Tibial nerve (tissue), 4 donors: ENCODE data around the gene P2RY14.

ENCODE experiments used
- CTCF ChIP-seq, 5 experiments: fragments of 200-600 bp in 3 of 5; fragments of 450-650 bp in 2 of 5; sonication (generic) in 3 of 5; IDR thresholded peaks; one replicate each; pipeline ENCODE4 v1.5.1; 2016 to 2019; ENCODE audit warnings: antibody characterized with exemption in 5 of 5, mild to moderate bottlenecking in 3 of 5, moderate library complexity in 2 of 5
- EP300 ChIP-seq, 2 donors: sonication (generic); formaldehyde crosslinking; IDR thresholded peaks; one replicate each; pipeline ENCODE4 v1.6.1; 2017; ENCODE audit warnings: antibody characterized with exemption in 2 of 2, mild to moderate bottlenecking in 1 of 2
- POLR2A ChIP-seq, 2 donors: fragments of 450-650 bp; IDR thresholded peaks; one replicate each; pipeline ENCODE4 v1.6.1; 2017; ENCODE audit warnings: antibody characterized with exemption in 2 of 2, mild to moderate bottlenecking in 2 of 2, moderate library complexity in 2 of 2

- no peak for TF ChIP-seq CTCF (IDR thresholded peaks at IDR 0.05)
- no peak for TF ChIP-seq POLR2A (IDR thresholded peaks at IDR 0.05)
- TF ChIP-seq EP300 (IDR thresholded peaks at IDR 0.05), result no peak
Observed at GRCh38 chr3:151312972-151313371, 34.6 kb upstream of the P2RY14 start.
